Activated naive CD8-positive, alpha-beta T cell treated with anti-CD3 and anti-CD28 coated beads, Interleukin-2, amount 50 U/mL, for 24 hours (primary cell): ENCODE results near the gene PPFIA1.
"Not testable (repeated sequence)": the region's sequence is repeated elsewhere in the genome, so short reads cannot be mapped to it uniquely, and the experiment has no call there.

Experiments
- ATAC-seq: fragments of 150-1000 bp; cut with Tn5 transposase; one replicate; pipeline ENCODE4 v1.10.0; 2021
- DNase-seq: peaks from one replicate; pipeline ENCODE4 v3.0.0; 2021
- H3K27ac Mint-ChIP-seq: one replicate; pipeline ENCODE4 v1.8.0; 2021; ENCODE audit warnings: mild to moderate bottlenecking, mixed read lengths
- H3K27me3 Mint-ChIP-seq: one replicate; pipeline ENCODE4 v1.8.0; 2021; ENCODE audit warnings: mixed read lengths
- H3K36me3 Mint-ChIP-seq: one replicate; pipeline ENCODE4 v1.8.0; 2021; ENCODE audit warnings: low read depth, mixed read lengths
- H3K4me1 Mint-ChIP-seq: one replicate; pipeline ENCODE4 v1.8.0; 2021; ENCODE audit warnings: mixed read lengths
- H3K4me3 Mint-ChIP-seq: one replicate; pipeline ENCODE4 v1.8.0; 2021; ENCODE audit warnings: mild to moderate bottlenecking, moderate library complexity, mixed read lengths
- H3K9me3 Mint-ChIP-seq: one replicate; pipeline ENCODE4 v1.8.0; 2021; ENCODE audit warnings: mixed read lengths

PPFIA1 gene

DNA sequence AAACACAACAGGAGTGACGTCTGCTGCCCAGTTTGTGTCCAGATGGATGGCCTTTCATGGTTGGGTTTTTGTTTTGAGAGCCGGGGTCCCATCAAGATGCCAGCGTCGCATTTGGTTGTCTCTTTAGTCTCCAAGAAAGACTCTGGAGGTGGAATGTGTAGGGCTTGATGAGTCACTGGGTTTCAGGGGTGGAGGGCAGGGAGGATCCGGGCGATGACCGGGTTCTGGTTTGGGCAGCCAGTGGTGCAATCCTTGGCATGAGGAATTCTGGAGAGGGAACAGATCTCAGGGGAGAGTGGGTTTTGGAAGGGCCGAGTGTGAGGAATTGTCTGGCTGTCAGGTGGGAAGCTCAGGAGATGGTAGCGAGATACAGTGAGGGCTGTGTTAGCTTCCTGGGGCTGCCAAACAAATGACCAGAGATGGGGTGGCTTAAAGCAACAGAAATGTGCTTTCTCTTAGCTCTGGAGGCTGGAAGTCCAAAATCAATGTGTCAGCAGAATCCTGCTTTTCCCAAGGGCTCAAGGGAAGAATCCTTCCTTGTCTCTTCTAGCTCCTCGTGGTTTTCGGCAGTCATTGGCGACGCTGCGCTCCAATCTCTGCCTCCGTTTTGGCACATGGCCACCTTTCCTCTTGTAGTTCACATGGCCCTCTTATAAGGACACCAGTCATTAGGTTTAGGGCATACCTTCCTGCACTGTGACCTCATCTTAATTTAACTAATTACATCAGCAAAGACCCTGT lies 26.4 kb upstream of the PPFIA1 start:
- peaks cover 1% of the 10 kb centered on the region for H3K36me3 Mint-ChIP-seq
- H3K27me3 Mint-ChIP-seq: peaks cover 5% of the 10 kb centered on the region
- H3K27ac Mint-ChIP-seq: no peak overlapping the region
- H3K4me3 Mint-ChIP-seq: no peak overlapping the region
- no peak for ATAC-seq
- peaks cover 4% of the 10 kb centered on the region for H3K9me3 Mint-ChIP-seq
- no peak for DNase-seq
- H3K4me1 Mint-ChIP-seq: peaks cover 7% of the 10 kb centered on the region

DNA sequence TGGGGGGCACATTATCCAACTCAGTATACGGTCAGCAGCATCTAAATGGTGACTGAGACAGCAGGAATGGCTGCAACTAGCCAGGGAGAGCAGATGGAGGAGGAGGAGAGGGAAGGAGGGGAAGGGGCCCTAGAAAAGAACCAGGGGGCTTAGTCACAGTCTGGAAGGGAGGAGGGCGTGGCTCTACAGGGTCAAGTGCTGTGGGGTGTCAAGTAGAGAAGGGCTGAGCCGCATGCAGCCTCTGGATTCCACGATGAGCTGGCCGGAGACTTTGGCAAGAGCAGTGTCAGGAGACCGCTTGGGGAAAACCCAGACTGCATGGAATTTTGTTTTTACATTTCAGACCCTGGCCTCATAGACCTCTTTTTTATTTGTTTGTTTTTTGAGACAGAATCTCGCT lies 25.8 kb upstream of the PPFIA1 start:
- Mint-ChIP-seq H3K9me3 (peaks cover 4% of the 10 kb centered on the region), H3K27me3 (peaks cover 5% of the 10 kb centered on the region), H3K4me1 (peaks cover 7% of the 10 kb centered on the region), H3K4me3 (no peak overlapping the region), H3K36me3 (peaks cover 1% of the 10 kb centered on the region), H3K27ac (no peak overlapping the region)
- DNase-seq: no peak
- ATAC-seq: no peak

DNA sequence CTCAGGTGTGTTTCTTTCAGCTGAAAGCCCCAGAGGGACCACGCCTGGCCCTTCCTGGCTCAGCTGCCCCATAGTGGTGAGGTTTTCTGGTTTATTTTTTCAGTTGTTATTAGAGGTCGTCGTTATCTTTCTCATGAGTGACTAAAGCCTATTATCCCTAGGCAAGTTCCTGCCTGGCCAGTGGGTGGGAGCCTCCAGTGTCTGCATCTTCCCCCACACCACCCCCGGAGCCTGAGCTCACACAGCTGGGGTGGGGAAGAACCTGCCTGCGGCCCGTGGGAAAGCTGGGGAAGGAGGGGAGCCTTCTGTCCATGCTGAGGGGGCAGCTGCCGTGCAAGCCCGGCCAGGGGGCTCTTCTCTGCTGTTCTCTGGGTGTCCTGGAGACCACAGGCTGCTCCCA lies 24.3 kb upstream of the PPFIA1 start:
- no peaks in the 10 kb centered on the region for H3K27me3 Mint-ChIP-seq
- no peak for DNase-seq
- no peak overlapping the region for H3K27ac Mint-ChIP-seq
- H3K9me3 Mint-ChIP-seq: peaks cover 4% of the 10 kb centered on the region
- H3K4me3 Mint-ChIP-seq: no peak overlapping the region
- H3K36me3 Mint-ChIP-seq: peaks cover 1% of the 10 kb centered on the region
- H3K4me1 Mint-ChIP-seq: peaks cover 7% of the 10 kb centered on the region
- no peak for ATAC-seq

DNA sequence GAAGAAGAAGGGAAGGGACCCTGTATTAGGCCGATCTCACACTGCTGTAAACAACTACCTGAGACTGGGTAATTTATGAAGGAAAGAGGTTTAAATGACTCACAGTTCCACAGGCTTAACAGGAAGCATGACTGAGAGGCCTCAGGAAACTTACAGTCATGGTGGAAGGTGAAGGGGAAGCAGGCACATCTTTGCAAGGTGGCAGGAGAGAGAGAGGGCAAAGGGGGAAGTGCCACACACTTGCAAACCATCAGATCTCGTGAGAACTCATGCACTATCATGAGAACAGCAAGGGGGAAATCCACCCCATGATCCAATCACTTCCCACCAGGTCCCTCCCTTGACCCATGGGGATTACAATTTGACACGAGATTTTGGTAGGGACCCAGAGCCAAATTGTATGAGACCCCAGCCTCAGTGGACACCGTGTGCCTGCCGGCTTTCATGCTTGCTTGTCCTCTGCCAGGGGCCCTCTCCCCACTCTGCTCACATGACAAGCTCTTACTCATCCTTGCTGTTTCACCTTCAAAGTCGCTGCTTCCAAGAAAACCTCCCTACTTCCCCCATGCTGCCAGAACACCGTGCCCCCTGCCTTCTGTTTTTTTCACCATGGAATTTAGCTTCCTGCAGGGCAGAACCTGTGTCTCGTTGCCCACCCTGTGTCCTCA lies 23.3 kb upstream of the PPFIA1 start:
- Mint-ChIP-seq H3K27ac (peak overlapping the region; percentile 54), H3K27me3 (no peaks in the 10 kb centered on the region), H3K9me3 (peaks cover 4% of the 10 kb centered on the region), H3K36me3 (peaks cover 1% of the 10 kb centered on the region), H3K4me3 (no peak overlapping the region), H3K4me1 (peaks cover 7% of the 10 kb centered on the region)
- ATAC-seq (no peak), DNase-seq (no peak)

DNA sequence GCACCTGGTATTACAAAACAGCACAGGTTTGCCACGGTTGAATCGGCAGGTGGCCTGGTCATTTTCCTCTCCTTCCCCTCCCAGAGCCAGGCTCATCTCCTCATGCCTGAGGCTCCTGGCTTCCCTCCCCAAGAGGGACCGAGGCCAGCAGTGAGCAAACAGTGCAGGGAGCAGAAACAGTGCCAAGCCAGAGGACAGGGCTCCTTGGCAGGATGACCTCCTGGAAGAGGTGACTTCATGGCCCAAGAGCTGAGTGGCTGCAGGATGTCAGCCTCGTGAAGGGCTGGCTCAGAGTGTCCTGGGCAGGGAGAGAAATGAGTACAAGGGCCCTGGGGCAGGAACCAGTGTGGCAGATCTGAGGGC lies 22.8 kb upstream of the PPFIA1 start:
- ATAC-seq (no peak), DNase-seq (no peak)
- no peak overlapping the region for H3K27ac Mint-ChIP-seq
- H3K4me3 Mint-ChIP-seq: no peak overlapping the region
- no peaks in the 10 kb centered on the region for H3K27me3 Mint-ChIP-seq
- peaks cover 4% of the 10 kb centered on the region for H3K9me3 Mint-ChIP-seq
- peaks cover 7% of the 10 kb centered on the region for H3K4me1 Mint-ChIP-seq
- peaks cover 1% of the 10 kb centered on the region for H3K36me3 Mint-ChIP-seq

DNA sequence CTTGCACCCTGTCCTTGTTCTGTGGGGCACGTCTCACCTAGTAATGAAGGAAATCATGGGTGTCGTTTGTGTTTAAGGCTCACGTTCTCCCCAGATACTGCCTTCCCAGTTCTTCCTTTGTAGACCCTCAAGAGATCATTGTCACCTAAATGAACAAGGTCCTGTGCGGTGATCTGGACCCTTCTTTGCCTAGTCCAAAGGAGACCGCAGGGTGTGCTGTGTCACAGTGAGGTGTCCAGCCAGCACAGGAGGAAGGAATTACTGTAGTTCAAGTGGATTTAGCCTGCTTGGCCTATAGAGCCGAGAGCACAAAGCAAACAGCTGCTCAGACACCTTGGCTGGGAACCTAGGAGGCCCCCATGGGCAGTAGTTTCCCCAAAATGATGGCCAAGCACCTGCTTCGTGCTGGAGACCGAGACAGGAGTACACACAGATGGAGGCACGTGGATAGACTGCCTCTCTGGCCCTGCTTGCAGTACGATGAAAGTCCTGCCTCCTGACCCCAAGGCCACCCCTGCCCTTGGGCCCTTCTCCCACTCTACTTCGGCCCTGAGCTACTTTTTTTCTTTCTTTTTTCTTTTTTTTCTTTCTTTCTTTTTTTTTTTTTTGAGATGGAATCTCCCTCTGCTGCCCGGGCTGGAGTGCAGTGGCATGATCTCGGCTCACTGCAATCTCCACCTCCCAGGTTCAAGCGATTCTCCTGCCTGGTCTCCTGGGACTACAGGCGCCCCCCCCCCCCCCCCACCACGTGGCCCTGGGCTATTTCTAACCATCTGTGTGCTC lies 19.4 kb upstream of the PPFIA1 start:
- Mint-ChIP-seq H3K4me1 (peaks cover 7% of the 10 kb centered on the region), H3K27ac (no peak overlapping the region), H3K9me3 (peaks cover 4% of the 10 kb centered on the region), H3K4me3 (no peak overlapping the region), H3K27me3 (no peaks in the 10 kb centered on the region), H3K36me3 (peaks cover 1% of the 10 kb centered on the region)
- no peak for ATAC-seq
- no peak for DNase-seq

DNA sequence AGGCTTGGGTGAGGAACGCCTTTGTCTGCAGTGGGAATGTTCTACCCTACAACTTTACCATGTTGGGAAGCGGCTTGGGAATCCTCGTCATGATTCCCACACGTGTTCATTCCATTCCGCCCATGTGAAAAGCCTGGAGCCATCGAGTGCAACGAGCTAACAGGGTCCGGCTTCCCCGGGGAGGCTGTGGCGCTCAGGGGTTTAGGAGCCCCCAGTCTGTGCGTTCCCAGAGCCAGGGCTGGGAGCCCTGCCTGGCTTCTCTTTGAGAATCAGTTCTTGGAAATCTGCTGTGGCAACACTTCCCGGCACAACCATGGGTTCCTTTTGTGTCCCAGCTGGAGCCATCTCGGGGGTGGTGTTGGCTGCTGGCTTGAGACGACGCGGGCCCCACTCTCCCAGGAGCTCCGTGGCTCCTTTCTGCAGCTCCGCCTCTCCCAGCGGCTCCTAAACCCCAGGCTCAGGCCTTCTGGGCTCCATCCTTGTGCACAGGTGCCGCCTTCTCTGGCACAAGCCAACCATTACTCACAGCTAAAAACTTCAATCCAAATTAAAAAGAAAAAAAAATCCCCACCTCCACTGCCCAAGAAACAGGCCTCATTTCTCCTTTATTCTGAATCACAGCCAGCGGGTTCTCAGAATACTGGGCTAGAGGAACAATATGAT lies 18.7 kb upstream of the PPFIA1 start:
- H3K4me3 Mint-ChIP-seq: no peak overlapping the region
- no peaks in the 10 kb centered on the region for H3K27me3 Mint-ChIP-seq
- H3K27ac Mint-ChIP-seq: no peak overlapping the region
- DNase-seq: no peak
- no peak for ATAC-seq
- H3K4me1 Mint-ChIP-seq: peaks cover 6% of the 10 kb centered on the region
- H3K36me3 Mint-ChIP-seq: peaks cover 1% of the 10 kb centered on the region
- H3K9me3 Mint-ChIP-seq: peaks cover 4% of the 10 kb centered on the region

DNA sequence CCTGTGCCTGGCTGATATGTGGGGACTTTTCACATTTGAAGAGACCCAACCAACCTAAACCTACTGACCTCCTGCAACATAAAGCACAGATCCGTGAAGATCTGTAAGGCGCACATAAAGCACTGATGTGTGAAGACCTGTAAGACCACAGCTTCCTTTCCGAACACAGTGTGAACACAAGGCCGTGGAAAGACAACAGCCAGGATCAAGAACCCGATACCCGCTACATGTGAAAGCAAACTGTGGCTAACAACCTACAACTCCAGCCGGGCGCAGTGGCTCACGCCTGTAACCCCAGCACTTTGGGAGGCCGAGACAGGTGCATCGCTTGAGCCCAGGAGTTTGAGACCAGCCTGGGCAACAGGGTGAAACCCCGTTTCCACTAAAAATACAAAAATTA lies 17.6 kb upstream of the PPFIA1 start:
- Mint-ChIP-seq H3K4me3 (no peak overlapping the region), H3K27ac (no peak overlapping the region), H3K36me3 (no peaks in the 10 kb centered on the region), H3K27me3 (no peaks in the 10 kb centered on the region), H3K4me1 (no peaks in the 10 kb centered on the region), H3K9me3 (no peaks in the 10 kb centered on the region)
- ATAC-seq (no peak), DNase-seq (no peak)

DNA sequence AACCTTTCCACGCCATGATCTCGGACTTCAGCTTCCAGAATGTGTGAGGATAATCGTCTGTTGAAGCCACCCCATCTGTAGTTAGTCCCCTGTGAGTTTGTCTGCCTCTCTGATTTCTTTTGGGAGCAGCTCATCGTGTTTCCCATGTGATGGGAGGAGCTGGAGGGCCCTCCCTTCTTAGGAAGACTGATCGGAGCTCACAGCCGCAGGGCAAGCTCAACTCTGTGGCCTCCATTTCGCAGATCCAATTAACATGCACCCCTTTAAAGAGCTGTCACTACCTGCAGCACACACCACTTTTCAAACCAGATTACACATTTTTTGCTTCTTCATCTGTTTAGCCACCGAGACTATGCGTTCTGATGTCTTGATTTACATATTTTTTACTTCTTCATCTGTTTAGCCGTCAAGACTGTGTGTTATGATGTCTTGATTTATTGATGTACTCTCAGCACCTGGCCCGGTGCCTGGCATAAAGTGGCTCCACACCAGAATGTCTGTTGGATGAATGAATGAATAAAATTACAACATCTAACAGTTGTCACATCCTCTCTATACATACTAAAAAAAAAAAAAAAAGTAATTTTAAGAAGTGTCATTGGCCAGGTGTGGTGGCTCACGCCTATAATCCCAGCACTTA lies 14.9 kb upstream of the PPFIA1 start:
- H3K27me3 Mint-ChIP-seq: no peaks in the 10 kb centered on the region
- no peak overlapping the region for H3K4me3 Mint-ChIP-seq
- DNase-seq (no peak), ATAC-seq (no peak)
- H3K4me1 Mint-ChIP-seq: no peaks in the 10 kb centered on the region
- H3K36me3 Mint-ChIP-seq: no peaks in the 10 kb centered on the region
- H3K9me3 Mint-ChIP-seq: no peaks in the 10 kb centered on the region
- no peak overlapping the region for H3K27ac Mint-ChIP-seq

DNA sequence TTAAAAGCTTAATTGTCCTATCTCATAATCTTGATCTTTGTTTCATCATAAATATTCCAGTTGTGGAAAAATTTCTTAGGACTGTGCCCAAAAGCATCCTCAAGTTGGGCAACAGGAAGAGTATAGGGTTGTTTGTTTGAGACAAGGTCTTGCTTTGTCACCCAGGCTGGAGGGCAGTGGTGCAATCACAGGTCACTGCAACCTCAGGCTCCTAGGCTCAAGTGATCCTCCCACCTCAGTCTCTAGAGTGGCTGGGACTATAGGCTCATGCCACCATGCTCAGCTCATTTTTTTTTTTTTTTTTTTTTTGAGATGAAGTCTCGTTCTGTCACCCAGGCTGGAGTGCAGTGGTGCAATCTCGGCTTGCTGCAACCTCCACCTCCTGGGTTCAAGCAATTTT lies 11.4 kb upstream of the PPFIA1 start:
- H3K27ac Mint-ChIP-seq, H3K36me3 Mint-ChIP-seq, DNase-seq, H3K9me3 Mint-ChIP-seq, H3K4me3 Mint-ChIP-seq, ATAC-seq, H3K4me1 Mint-ChIP-seq, H3K27me3 Mint-ChIP-seq: not testable (repeated sequence)

DNA sequence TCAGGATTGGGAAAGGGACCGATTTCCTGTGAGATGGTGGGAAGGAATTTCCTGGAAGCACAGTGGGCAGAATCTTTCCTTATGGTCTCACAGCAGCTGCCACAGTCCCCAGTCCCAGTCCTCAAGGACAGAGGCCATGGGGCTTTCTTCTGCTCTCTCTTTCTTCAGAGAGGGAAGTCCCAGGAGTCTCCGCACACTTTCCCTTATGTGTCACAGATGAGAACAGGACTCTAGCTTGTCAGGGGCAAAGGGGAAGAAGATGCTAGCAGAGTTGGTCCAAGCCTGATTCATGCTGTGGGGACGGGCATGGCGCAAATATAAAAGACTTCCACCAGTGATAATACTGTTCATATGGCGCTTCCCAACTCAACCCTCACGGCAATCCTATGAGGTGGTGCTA lies 7.5 kb upstream of the PPFIA1 start:
- H3K36me3 Mint-ChIP-seq: no peaks in the 10 kb centered on the region
- DNase-seq: no peak
- peaks cover 19% of the 10 kb centered on the region for H3K27me3 Mint-ChIP-seq
- H3K4me1 Mint-ChIP-seq: no peaks in the 10 kb centered on the region
- H3K4me3 Mint-ChIP-seq: no peak overlapping the region
- no peak for ATAC-seq
- no peak overlapping the region for H3K27ac Mint-ChIP-seq
- H3K9me3 Mint-ChIP-seq: no peaks in the 10 kb centered on the region

DNA sequence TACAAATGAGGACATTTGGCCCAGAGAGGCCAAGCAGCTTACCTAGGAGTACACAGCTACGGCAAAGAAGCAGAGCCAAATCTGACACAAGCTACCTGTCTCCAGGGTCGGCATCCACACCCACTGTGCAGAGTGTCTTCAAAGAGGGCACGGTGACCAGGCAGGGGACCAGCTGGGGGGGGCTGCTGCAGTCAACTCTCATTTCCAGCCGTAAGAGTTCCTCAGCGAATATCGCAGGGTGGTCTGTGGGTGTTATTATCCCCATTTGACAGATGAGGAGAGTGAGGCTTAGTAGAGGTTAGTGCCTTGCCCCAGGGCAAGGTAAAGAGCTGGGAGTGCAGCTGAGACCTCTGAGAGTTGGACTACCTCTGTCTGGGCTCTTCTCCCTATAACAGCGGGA lies 7.1 kb upstream of the PPFIA1 start:
- peaks cover 21% of the 10 kb centered on the region for H3K27me3 Mint-ChIP-seq
- ATAC-seq: no peak
- H3K9me3 Mint-ChIP-seq: no peaks in the 10 kb centered on the region
- H3K36me3 Mint-ChIP-seq: no peaks in the 10 kb centered on the region
- H3K4me3 Mint-ChIP-seq: no peak overlapping the region
- H3K4me1 Mint-ChIP-seq: no peaks in the 10 kb centered on the region
- H3K27ac Mint-ChIP-seq: no peak overlapping the region
- DNase-seq: no peak

DNA sequence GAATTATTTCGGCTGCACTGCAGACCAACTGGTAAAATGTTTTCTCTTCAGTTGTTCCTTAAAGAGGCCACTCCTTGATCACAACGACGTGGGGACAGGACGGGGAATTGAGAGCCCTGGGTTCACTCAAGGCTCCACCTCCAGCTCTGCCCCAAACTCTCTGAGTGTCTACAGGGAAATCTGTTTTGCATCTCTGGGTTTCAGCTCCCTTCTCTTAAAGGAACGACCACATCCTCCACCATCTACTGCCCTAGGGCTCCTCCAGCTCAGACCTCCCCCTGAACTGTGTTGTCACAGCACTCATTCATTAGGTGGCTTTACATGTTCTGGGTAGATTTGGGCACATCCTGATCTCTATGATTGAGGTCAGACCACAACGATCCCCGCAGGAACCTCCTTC lies 5.1 kb upstream of the PPFIA1 start:
- ATAC-seq (no peak), DNase-seq (no peak)
- peaks cover 5% of the 10 kb centered on the region for H3K4me1 Mint-ChIP-seq
- no peaks in the 10 kb centered on the region for H3K9me3 Mint-ChIP-seq
- H3K27ac Mint-ChIP-seq: no peak overlapping the region
- H3K4me3 Mint-ChIP-seq: no peak overlapping the region
- H3K27me3 Mint-ChIP-seq: peaks cover 27% of the 10 kb centered on the region
- H3K36me3 Mint-ChIP-seq: no peaks in the 10 kb centered on the region

DNA sequence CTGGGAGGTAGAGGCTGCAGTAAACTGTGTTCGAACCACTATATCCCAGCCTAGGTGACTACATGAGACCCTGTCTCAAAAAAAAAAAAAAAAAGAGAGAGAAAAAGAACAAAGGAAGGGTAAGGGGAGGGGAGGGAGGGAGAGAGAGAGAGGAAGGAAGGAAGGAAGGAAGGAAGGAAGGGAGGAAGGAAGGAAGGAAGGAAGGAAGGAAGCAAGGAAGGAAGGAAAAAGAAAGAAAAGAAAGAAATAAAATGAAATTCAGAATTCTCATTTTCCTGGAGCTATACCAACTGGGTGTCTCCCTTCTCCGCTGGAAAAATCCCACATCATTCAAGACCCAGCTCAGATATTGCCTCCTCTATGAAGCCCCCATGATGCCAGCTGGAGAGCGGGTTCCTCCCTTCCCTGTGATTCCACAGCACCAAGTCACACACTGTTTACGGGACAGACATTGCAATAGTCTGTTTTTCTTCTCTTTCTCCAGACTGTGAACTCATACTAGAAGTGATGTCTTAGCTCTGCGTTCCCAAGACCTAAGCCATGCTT lies 3.0 kb upstream of the PPFIA1 start:
- no peak for DNase-seq
- no peaks in the 10 kb centered on the region for H3K9me3 Mint-ChIP-seq
- H3K27me3 Mint-ChIP-seq: peaks cover 27% of the 10 kb centered on the region
- H3K4me1 Mint-ChIP-seq: peaks cover 17% of the 10 kb centered on the region
- no peak overlapping the region for H3K27ac Mint-ChIP-seq
- peaks cover 4% of the 10 kb centered on the region for H3K36me3 Mint-ChIP-seq
- no peak for ATAC-seq
- no peak overlapping the region for H3K4me3 Mint-ChIP-seq
